ENCODE results near the gene ZNF722. TPM values are rescaled to one million over a fixed set of nuclear protein-coding genes. Genes with fewer than 3 reads are reported as not detected.
"Not testable (repeated sequence)": the region's sequence is repeated elsewhere in the genome, so short reads cannot be mapped to it uniquely, and the experiment has no call there.

ZNF722 gene
- total RNA-seq: not detected
- not detected for total RNA-seq (2013)

GRCh38 chr7:63998549-63998948 is at the start of gene ZNF722:
TSS of gene ZNF722 (plus strand) at chr7:63998849. CDS start at chr7:63998962, 113 bp downstream.
- 91% methylated on average over 10 of the region's 10 CpGs for WGBS (ENCODE audit: insufficient coverage)
- H3K27ac ChIP-seq (ENCODE audit: low read length): no peak within 1 kb of the TSS
- no peak for TF ChIP-seq CTCF (IDR thresholded peaks at IDR 0.05)
- H3K36me3 ChIP-seq (ENCODE audit: control insufficient read depth, insufficient read depth, low read length): no peaks in the 10 kb centered on the region
- Mint-ChIP-seq H3K36me3 (peaks cover 6% of the 10 kb centered on the region), H3K4me1 (no peaks in the 10 kb centered on the region), H3K27me3 (ENCODE audit: low read depth in 2 of 2) (no peaks in the 10 kb centered on the region), H3K4me3 (no peak within 1 kb of the TSS), H3K27ac (no peak within 1 kb of the TSS), H3K9me3 (peaks cover 9% of the 10 kb centered on the region in 2 donors)
- intact Hi-C loops (cut with micrococcal nuclease): no loop called here
- DNase-seq (no peak), ATAC-seq (no peak)
- H3K4me1 ChIP-seq (ENCODE audit: control insufficient read depth, insufficient read depth, low read length): no peaks in the 10 kb centered on the region
- H3K4me3 ChIP-seq (ENCODE audit: low read length): no peak within 1 kb of the TSS
- H3K27me3 ChIP-seq (ENCODE audit: control insufficient read depth, insufficient read depth, low read length): no peaks in the 10 kb centered on the region
- peaks cover 25% of the 10 kb centered on the region for H3K9me3 ChIP-seq (ENCODE audit: control insufficient read depth, insufficient read depth, low read length)

- Histone ChIP-seq H3K9me3 (ENCODE audit: control insufficient read depth, insufficient read depth, low read length) (peaks cover 9% of the 10 kb centered on the region), H3K36me3 (ENCODE audit: control insufficient read depth, insufficient read depth, low read length) (no peaks in the 10 kb centered on the region), H3K4me1 (ENCODE audit: control insufficient read depth, insufficient read depth, low read length) (no peaks in the 10 kb centered on the region), H3K4me3 (ENCODE audit: low read length) (no peak overlapping the region), H3K27me3 (ENCODE audit: control insufficient read depth, insufficient read depth, low read length) (no peaks in the 10 kb centered on the region), H3K27ac (ENCODE audit: low read length) (no peak overlapping the region)
- Mint-ChIP-seq H3K4me3 (no peak overlapping the region), H3K27ac (no peak overlapping the region), H3K9me3 (peaks cover 7 to 11% of the 10 kb centered on the region in 2 donors), H3K4me1 (no peaks in the 10 kb centered on the region), H3K27me3 (ENCODE audit: low read depth in 2 of 2) (no peaks in the 10 kb centered on the region), H3K36me3 (peaks cover 19% of the 10 kb centered on the region)
- no peak for TF ChIP-seq CTCF (IDR thresholded peaks at IDR 0.05)
- WGBS (ENCODE audit: insufficient coverage): 57% methylated on average over 2 of the region's 2 CpGs
- DNase-seq (no peak), ATAC-seq (no peak)
- intact Hi-C loops (cut with micrococcal nuclease): no loop called here
Measured at GRCh38 chr7:63953181-63953580, 45.5 kb upstream of the ZNF722 start.

- H3K9me3 Mint-ChIP-seq: peaks cover 6 to 7% of the 10 kb centered on the region in 2 donors
- no peaks in the 10 kb centered on the region for H3K4me1 ChIP-seq (ENCODE audit: control insufficient read depth, insufficient read depth, low read length)
- H3K27me3 Mint-ChIP-seq (ENCODE audit: low read depth in 2 of 2): no peaks in the 10 kb centered on the region
- no peaks in the 10 kb centered on the region for H3K27me3 ChIP-seq (ENCODE audit: control insufficient read depth, insufficient read depth, low read length)
- H3K4me3 Mint-ChIP-seq: no peak overlapping the region
- no peaks in the 10 kb centered on the region for H3K4me1 Mint-ChIP-seq
- no peaks in the 10 kb centered on the region for H3K36me3 ChIP-seq (ENCODE audit: control insufficient read depth, insufficient read depth, low read length)
- no peak overlapping the region for H3K4me3 ChIP-seq (ENCODE audit: low read length)
- H3K36me3 Mint-ChIP-seq: no peaks in the 10 kb centered on the region
- no peaks in the 10 kb centered on the region for H3K9me3 ChIP-seq (ENCODE audit: control insufficient read depth, insufficient read depth, low read length)
- no peak overlapping the region for H3K27ac Mint-ChIP-seq
- ATAC-seq: no peak
- H3K27ac ChIP-seq (ENCODE audit: low read length): no peak overlapping the region
- intact Hi-C loops (cut with micrococcal nuclease): no loop called here
- DNase-seq: no peak
- no peak for TF ChIP-seq CTCF (IDR thresholded peaks at IDR 0.05)
Measured at GRCh38 chr7:63968629-63969028, 30.0 kb upstream of the ZNF722 start.

GRCh38 chr7:64015496-64015895 is 16.8 kb downstream of the ZNF722 start:
- ATAC-seq; H3K4me1 ChIP-seq (ENCODE audit: control insufficient read depth, insufficient read depth, low read length); intact Hi-C loops (cut with micrococcal nuclease); H3K4me3 Mint-ChIP-seq; H3K27ac Mint-ChIP-seq; H3K27me3 Mint-ChIP-seq (ENCODE audit: low read depth in 2 of 2); H3K27ac ChIP-seq (ENCODE audit: low read length); H3K4me1 Mint-ChIP-seq; DNase-seq; H3K36me3 ChIP-seq (ENCODE audit: control insufficient read depth, insufficient read depth, low read length); H3K4me3 ChIP-seq (ENCODE audit: low read length); H3K27me3 ChIP-seq (ENCODE audit: control insufficient read depth, insufficient read depth, low read length): not testable (repeated sequence)
- Mint-ChIP-seq H3K36me3 (peaks cover 30% of the 10 kb centered on the region), H3K9me3 (peaks cover 16 to 32% of the 10 kb centered on the region in 2 donors)
- peaks cover 12% of the 10 kb centered on the region for H3K9me3 ChIP-seq (ENCODE audit: control insufficient read depth, insufficient read depth, low read length)
- 68% methylated on average over 2 of the region's 2 CpGs for WGBS (ENCODE audit: insufficient coverage)

Measured in natural killer cell (primary cell).